ENCODE measurements around the gene PROM2. TPM values are rescaled to one million over a fixed set of nuclear protein-coding genes. Genes with fewer than 3 reads are reported as not detected.

Gene PROM2
- total RNA-seq, 4 donors from 2014 or later = 0.50 to 3.2 (median 2.1) TPM

DNA sequence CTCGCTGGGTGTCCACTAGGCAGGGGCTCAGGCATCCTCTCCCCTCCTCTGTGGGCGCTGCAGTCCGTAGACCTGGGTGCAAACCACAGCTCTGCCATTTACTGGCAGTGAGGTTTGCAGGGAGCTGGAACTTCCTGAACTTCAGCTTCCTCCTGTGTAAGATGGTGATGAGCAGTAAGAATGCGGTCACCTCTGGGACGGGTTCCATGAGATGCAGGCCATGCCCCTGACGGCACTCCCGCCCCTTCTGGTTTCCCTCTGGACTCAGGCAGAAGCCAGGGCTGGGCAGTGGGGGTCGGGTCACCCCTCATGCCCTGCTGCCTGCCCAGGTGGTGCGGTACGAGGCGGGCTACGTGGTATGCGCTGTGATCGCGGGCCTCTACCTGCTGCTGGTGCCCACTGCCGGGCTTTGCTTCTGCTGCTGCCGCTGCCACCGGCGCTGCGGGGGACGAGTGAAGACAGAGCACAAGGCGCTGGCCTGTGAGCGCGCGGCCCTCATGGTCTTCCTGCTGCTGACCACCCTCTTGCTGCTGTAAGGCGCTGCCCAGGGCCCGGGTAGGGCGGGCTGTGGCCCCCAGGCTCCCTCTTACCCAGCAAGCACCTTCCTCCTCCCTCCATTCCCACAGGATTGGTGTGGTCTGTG, 1.5 kb downstream of the PROM2 start:
- Histone ChIP-seq H3K4me3 (no peak overlapping the region), H3K27me3 (no peaks in the 10 kb centered on the region), H3K36me3 (no peaks in the 10 kb centered on the region), H3K27ac (replicated peaks in 1 of 4) (no peak overlapping the region), H3K9me3 (no peaks in the 10 kb centered on the region), H3K4me1 (no peaks in the 10 kb centered on the region)
- WGBS = 90% methylated on average over 19 of the region's 28 CpGs
- TF ChIP-seq POLR2A (IDR thresholded peaks at IDR 0.05; ENCODE audit: low read depth) (no peak), EP300 (IDR thresholded peaks at IDR 0.05) (no peak), POLR2AphosphoS5 (IDR thresholded peaks at IDR 0.05) (no peak)
- TF ChIP-seq, protein P1, sequence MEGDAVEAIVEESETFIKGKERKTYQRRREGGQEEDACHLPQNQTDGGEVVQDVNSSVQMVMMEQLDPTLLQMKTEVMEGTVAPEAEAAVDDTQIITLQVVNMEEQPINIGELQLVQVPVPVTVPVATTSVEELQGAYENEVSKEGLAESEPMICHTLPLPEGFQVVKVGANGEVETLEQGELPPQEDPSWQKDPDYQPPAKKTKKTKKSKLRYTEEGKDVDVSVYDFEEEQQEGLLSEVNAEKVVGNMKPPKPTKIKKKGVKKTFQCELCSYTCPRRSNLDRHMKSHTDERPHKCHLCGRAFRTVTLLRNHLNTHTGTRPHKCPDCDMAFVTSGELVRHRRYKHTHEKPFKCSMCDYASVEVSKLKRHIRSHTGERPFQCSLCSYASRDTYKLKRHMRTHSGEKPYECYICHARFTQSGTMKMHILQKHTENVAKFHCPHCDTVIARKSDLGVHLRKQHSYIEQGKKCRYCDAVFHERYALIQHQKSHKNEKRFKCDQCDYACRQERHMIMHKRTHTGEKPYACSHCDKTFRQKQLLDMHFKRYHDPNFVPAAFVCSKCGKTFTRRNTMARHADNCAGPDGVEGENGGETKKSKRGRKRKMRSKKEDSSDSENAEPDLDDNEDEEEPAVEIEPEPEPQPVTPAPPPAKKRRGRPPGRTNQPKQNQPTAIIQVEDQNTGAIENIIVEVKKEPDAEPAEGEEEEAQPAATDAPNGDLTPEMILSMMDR (IDR thresholded peaks at IDR 0.05) = no peak
- no peak for DNase-seq (ENCODE audit: extremely low spot score)
- intact Hi-C loops (cut with DNase I) = no loop called here

DNA sequence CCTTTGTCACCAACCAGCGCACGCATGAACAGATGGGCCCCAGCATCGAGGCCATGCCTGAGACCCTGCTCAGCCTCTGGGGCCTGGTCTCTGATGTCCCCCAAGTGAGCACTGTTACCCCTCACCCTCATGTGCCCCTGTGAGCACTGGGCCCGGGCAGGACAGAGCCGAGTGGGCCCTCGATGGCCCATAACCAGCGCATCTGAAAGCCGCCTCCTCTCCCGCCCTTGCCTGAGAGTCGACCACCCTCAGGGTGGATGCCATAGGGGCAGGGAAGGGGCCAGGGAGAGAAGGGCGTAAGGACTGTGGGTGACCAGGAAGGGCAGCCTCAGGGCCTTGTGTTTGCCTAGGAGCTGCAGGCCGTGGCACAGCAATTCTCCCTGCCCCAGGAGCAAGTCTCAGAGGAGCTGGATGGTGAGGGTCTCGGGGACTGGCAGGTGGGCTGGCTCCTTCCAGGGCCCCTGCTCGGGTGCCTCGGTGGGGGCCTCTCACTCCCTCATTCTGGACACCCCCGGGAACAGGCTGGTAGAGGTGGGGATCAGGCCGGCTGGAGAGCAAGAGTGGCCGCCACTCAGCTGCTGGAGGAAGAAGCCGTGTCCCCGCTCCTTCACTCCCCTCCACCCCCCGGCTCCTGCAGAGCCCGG, 2.1 kb downstream of the PROM2 start:
- no peak for DNase-seq (ENCODE audit: extremely low spot score)
- no peak overlapping the region for H3K4me3 ChIP-seq
- 76% methylated on average over 20 of the region's 22 CpGs for WGBS
- H3K27me3 ChIP-seq = no peaks in the 10 kb centered on the region
- no peaks in the 10 kb centered on the region for H3K36me3 ChIP-seq
- intact Hi-C loops (cut with DNase I) = no loop called here
- H3K4me1 ChIP-seq = no peaks in the 10 kb centered on the region
- no peak overlapping the region for H3K27ac ChIP-seq (replicated peaks in 1 of 4)
- no peaks in the 10 kb centered on the region for H3K9me3 ChIP-seq
- TF ChIP-seq EP300 (IDR thresholded peaks at IDR 0.05) (no peak), POLR2A (IDR thresholded peaks at IDR 0.05; ENCODE audit: low read depth) (no peak), POLR2AphosphoS5 (IDR thresholded peaks at IDR 0.05) (no peak)
- TF ChIP-seq, protein P1 (IDR thresholded peaks at IDR 0.05) = no peak

DNA sequence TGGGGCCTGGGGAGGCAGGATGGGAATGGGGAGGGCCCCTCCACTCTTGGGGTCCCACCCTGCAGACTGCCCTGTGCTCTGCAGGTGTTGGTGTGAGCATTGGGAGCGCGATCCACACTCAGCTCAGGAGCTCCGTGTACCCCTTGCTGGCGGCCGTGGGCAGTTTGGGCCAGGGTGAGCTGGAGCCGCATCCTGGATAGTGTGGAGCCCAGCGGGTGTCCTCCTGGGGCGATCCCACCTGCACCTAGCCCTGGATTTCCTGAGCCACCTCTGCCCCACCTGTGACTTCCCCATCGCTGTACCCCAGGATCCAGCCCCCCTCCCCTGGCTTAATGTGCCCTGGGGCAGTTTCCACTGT, 2.6 kb downstream of the PROM2 start:
- H3K4me1 ChIP-seq = no peaks in the 10 kb centered on the region
- TF ChIP-seq POLR2AphosphoS5 (IDR thresholded peaks at IDR 0.05) = no peak
- no peak for TF ChIP-seq POLR2A (IDR thresholded peaks at IDR 0.05; ENCODE audit: low read depth)
- TF ChIP-seq, protein P1 (IDR thresholded peaks at IDR 0.05) = no peak
- TF ChIP-seq EP300 (IDR thresholded peaks at IDR 0.05) = no peak
- H3K9me3 ChIP-seq = no peaks in the 10 kb centered on the region
- intact Hi-C loops (cut with DNase I) = no loop called here
- no peak overlapping the region for H3K27ac ChIP-seq (replicated peaks in 1 of 4)
- no peaks in the 10 kb centered on the region for H3K27me3 ChIP-seq
- H3K36me3 ChIP-seq = no peaks in the 10 kb centered on the region
- H3K4me3 ChIP-seq = no peak overlapping the region
- no peak for DNase-seq (ENCODE audit: extremely low spot score)
- 92% methylated on average over 5 of the region's 9 CpGs for WGBS

DNA sequence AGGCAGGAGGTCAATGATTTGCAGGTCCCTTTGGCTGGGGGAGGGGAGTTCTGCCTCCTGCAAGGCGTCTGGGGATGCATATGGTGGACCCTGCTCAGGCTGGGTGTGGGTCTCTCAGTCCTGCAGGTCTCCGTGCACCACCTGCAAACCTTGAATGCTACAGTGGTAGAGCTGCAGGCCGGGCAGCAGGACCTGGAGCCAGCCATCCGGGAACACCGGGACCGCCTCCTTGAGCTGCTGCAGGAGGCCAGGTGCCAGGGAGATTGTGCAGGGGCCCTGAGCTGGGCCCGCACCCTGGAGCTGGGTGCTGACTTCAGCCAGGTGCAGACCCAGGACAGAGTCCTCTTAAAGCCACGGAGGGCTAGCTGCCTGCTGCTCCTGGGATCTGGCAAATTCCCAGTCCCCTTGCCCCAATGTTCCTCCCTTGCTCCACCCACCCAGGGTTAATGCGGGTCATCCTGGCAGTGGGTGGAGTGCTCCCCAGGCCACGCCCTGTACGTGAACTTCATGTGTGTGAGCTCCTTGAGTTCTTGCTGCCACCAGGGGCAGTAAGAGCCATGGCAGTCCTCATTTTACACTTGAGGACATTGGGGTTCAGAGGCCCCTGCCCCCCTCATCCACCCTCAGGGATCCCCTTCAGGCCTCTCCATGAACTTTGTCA, 3.1 kb downstream of the PROM2 start:
- 63% methylated on average over 2 of the region's 11 CpGs for WGBS
- H3K36me3 ChIP-seq = no peaks in the 10 kb centered on the region
- no peaks in the 10 kb centered on the region for H3K4me1 ChIP-seq
- TF ChIP-seq, protein P1 (IDR thresholded peaks at IDR 0.05) = no peak
- no peak for TF ChIP-seq POLR2AphosphoS5 (IDR thresholded peaks at IDR 0.05)
- TF ChIP-seq POLR2A (IDR thresholded peaks at IDR 0.05; ENCODE audit: low read depth) = no peak
- TF ChIP-seq EP300 (IDR thresholded peaks at IDR 0.05) = no peak
- no peak overlapping the region for H3K27ac ChIP-seq (replicated peaks in 1 of 4)
- no peaks in the 10 kb centered on the region for H3K27me3 ChIP-seq
- intact Hi-C loops (cut with DNase I) = no loop called here
- no peak for DNase-seq (ENCODE audit: extremely low spot score)
- H3K9me3 ChIP-seq = no peaks in the 10 kb centered on the region
- no peak overlapping the region for H3K4me3 ChIP-seq
